ENCODE measurements around the gene POLR2E. TPM values are rescaled to one million over a fixed set of nuclear protein-coding genes. Genes with fewer than 3 reads are reported as not detected.

The POLR2E gene
- total and polyA plus RNA-seq, 9 of the 15 experiments (the other 6 are each of a cell fraction or from before 2014, with no cell fraction given) = 3.4 to 413 (median 244) TPM

DNA sequence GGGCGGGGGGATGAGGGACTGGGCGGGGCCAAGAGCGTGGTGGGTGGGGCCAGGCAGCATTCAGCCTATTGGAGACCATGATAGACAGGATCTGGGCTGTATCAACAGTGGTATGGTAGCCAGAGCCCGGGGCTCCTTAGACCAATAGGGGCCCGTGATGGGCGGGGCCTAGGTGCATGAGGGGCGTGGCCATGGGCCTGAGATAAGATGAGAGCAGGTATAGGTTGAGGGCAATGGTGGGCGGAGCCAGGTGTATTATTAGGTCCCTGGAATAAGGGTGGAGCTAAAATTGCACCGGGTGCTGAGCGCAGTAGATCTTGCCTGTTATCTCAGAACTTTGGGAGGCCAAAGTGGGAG is 50.0 kb downstream of the POLR2E start (continued):
- TF ChIP-seq, protein P1, sequence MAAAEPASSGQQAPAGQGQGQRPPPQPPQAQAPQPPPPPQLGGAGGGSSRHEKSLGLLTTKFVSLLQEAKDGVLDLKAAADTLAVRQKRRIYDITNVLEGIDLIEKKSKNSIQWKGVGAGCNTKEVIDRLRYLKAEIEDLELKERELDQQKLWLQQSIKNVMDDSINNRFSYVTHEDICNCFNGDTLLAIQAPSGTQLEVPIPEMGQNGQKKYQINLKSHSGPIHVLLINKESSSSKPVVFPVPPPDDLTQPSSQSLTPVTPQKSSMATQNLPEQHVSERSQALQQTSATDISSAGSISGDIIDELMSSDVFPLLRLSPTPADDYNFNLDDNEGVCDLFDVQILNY (CRISPR knock-in tag; IDR thresholded peaks at IDR 0.05) = no peak
- TF ChIP-seq, protein P2, sequence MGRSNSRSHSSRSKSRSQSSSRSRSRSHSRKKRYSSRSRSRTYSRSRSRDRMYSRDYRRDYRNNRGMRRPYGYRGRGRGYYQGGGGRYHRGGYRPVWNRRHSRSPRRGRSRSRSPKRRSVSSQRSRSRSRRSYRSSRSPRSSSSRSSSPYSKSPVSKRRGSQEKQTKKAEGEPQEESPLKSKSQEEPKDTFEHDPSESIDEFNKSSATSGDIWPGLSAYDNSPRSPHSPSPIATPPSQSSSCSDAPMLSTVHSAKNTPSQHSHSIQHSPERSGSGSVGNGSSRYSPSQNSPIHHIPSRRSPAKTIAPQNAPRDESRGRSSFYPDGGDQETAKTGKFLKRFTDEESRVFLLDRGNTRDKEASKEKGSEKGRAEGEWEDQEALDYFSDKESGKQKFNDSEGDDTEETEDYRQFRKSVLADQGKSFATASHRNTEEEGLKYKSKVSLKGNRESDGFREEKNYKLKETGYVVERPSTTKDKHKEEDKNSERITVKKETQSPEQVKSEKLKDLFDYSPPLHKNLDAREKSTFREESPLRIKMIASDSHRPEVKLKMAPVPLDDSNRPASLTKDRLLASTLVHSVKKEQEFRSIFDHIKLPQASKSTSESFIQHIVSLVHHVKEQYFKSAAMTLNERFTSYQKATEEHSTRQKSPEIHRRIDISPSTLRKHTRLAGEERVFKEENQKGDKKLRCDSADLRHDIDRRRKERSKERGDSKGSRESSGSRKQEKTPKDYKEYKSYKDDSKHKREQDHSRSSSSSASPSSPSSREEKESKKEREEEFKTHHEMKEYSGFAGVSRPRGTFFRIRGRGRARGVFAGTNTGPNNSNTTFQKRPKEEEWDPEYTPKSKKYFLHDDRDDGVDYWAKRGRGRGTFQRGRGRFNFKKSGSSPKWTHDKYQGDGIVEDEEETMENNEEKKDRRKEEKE (IDR thresholded peaks at IDR 0.05; ENCODE audit: borderline replicate concordance in 1 of 2, control insufficient read depth in 1 of 2, low read depth in 2 of 2, low read length in 1 of 2) = no peak
- peak; percentile 63 for TF ChIP-seq MBD2 (IDR thresholded peaks at IDR 0.05; ENCODE audit: borderline replicate concordance, low read depth)
- TF ChIP-seq ZKSCAN1 (IDR thresholded peaks at IDR 0.05; ENCODE audit: low read depth, low read length) = no peak
- peak; percentile 77 for TF ChIP-seq CREM (IDR thresholded peaks at IDR 0.05; ENCODE audit: low read depth)
- TF ChIP-seq PURB (CRISPR knock-in tag; IDR thresholded peaks at IDR 0.05; ENCODE audit: low read depth) = no peak
- TF ChIP-seq EHMT2 (IDR thresholded peaks at IDR 0.05) = no peak
- TF ChIP-seq SREBF1 (IDR thresholded peaks at IDR 0.05; ENCODE audit: borderline replicate concordance, low read depth, low read length) = no peak
- TF ChIP-seq, protein P3, sequence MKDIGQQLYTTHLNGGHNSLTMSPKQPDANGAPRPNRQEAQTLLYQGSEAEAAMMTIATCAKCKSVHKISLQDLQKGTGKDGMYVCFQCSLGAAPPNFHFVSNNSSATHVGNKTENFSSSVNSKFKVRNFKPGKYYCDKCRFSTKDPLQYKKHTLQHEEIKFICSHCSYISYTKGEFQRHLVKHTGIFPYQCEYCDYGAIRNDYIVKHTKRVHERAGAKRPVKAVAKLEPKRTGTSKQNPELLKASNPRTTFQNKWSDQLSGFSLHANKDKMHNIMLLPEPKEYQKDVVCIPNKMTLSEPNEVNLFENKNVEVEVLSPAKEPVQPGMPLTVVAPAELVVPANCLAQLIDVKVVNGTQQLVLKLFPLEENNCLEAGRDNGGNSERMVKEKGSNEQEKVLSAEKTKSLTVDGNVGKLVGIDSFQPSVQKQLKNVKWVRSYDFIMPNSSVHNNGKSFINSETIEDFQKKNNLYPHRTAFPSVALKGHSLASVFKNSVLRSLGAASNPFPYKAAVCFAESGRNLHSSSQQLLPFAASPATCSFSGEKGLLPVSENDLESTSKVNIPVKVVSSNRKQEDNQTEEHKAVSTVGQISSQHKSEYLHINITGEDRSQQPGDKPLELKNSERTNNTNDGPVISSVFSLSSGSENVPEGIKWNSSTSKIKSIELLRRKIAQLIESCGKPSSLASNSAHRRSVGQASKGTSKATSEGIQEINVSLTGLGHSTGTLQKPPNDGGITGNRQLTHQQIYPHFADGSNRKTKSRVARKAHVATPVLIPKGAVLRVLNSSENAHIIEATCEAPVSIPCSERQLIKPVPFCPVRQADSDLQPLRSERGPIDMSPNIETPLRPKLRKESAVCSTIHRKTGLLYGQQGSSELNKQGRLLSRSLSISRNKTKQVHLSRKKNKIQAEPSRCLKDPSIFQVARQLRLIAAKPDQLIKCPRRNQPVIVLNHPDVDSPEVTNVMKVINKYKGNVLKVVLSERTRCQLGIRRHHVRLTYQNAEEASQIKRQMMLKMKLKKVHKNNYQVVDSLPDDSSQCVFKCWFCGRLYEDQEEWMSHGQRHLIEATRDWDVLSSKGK (CRISPR knock-in tag; IDR thresholded peaks at IDR 0.05) = no peak
- TF ChIP-seq, protein P4, sequence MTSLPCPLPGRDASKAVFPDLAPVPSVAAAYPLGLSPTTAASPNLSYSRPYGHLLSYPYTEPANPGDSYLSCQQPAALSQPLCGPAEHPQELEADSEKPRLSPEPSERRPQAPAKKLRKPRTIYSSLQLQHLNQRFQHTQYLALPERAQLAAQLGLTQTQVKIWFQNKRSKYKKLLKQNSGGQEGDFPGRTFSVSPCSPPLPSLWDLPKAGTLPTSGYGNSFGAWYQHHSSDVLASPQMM (CRISPR knock-in tag; IDR thresholded peaks at IDR 0.05) = no peak
- no peak for TF ChIP-seq RBBP5 (IDR thresholded peaks at IDR 0.05; ENCODE audit: borderline replicate concordance, insufficient read depth, low read length, poor library complexity, severe bottlenecking)
- TF ChIP-seq HNRNPH1 (optimal IDR thresholded peaks at IDR 0.05; ENCODE audit: low read depth, low read length) = no peak
- no peak for TF ChIP-seq FOXA1 (IDR thresholded peaks at IDR 0.05; ENCODE audit: borderline replicate concordance)
- TF ChIP-seq, protein P5, sequence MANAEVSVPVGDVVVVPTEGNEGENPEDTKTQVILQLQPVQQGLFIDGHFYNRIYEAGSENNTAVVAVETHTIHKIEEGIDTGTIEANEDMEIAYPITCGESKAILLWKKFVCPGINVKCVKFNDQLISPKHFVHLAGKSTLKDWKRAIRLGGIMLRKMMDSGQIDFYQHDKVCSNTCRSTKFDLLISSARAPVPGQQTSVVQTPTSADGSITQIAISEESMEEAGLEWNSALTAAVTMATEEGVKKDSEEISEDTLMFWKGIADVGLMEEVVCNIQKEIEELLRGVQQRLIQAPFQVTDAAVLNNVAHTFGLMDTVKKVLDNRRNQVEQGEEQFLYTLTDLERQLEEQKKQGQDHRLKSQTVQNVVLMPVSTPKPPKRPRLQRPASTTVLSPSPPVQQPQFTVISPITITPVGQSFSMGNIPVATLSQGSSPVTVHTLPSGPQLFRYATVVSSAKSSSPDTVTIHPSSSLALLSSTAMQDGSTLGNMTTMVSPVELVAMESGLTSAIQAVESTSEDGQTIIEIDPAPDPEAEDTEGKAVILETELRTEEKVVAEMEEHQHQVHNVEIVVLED (CRISPR knock-in tag; IDR thresholded peaks at IDR 0.05) = no peak
- no peak for TF ChIP-seq SAFB2 (IDR thresholded peaks at IDR 0.05; ENCODE audit: borderline replicate concordance, low read depth, low read length, severe bottlenecking)
- TF ChIP-seq, protein P6, sequence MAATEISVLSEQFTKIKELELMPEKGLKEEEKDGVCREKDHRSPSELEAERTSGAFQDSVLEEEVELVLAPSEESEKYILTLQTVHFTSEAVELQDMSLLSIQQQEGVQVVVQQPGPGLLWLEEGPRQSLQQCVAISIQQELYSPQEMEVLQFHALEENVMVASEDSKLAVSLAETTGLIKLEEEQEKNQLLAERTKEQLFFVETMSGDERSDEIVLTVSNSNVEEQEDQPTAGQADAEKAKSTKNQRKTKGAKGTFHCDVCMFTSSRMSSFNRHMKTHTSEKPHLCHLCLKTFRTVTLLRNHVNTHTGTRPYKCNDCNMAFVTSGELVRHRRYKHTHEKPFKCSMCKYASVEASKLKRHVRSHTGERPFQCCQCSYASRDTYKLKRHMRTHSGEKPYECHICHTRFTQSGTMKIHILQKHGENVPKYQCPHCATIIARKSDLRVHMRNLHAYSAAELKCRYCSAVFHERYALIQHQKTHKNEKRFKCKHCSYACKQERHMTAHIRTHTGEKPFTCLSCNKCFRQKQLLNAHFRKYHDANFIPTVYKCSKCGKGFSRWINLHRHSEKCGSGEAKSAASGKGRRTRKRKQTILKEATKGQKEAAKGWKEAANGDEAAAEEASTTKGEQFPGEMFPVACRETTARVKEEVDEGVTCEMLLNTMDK (IDR thresholded peaks at IDR 0.05; ENCODE audit: borderline replicate concordance, insufficient read depth, low read depth, low read length, poor library complexity, severe bottlenecking) = no peak

Measured in K562 (cell line).